B cell (primary cell): ENCODE results near the gene ATF6B. TPM values are rescaled to one million over a fixed set of nuclear protein-coding genes. Genes with fewer than 3 reads are reported as not detected.
A peak's percentile ranks its signal among the peaks of the same experiment; 100 is the strongest.

ENCODE experiments used
- ATAC-seq: fragments of 200-7000 bp; cut with Tn5 transposase; one replicate; pipeline ENCODE4 v1.10.0; 2021; ENCODE audit warnings: low read depth, mild to moderate bottlenecking, moderate number of reproducible peaks, moderate library complexity
- CTCF ChIA-PET: fragments of 350-600 bp; sonication (Branson Sonifier 250); formaldehyde crosslinking; loops from one replicate; lab custom pipeline; 2021; ENCODE audit warnings: antibody characterized with exemption, inconsistent platforms; lab: Charles Lee
- POLR2A ChIA-PET: fragments of 350-600 bp; sonication (Branson Sonifier 250); formaldehyde crosslinking; loops from one replicate; lab custom pipeline; 2021; ENCODE audit warnings: antibody characterized with exemption; lab: Charles Lee
- DNase-seq: peaks from one replicate; pipeline ENCODE4 v3.0.0; 2013
- H2AFZ ChIP-seq: 2 replicates; pipeline ENCODE4 v1.6.1; 2012; ENCODE audit warnings: mild to moderate bottlenecking, low read depth, low read length; ENCODE audit not compliant: insufficient read depth, poor library complexity, severe bottlenecking
- H3K27ac ChIP-seq, 2 donors: 1 replicate in 1 of 2; 2 replicates in 1 of 2; pipeline ENCODE4 v1.5.1; 2012 to 2013; ENCODE audit warnings: low read length in 2 of 2, mild to moderate bottlenecking in 2 of 2, moderate library complexity in 1 of 2
- H3K27me3 ChIP-seq, 4 experiments: fragments of 200-600 bp in 1 of 4; sonication (generic) in 1 of 4; replicated peaks in 1 of 4; 1 replicate in 2 of 4; 2 replicates in 2 of 4; pipeline versions ENCODE4 v1.6.1 to v1.7.0; 2013 to 2016; ENCODE audit warnings: low read length in 3 of 4, mild to moderate bottlenecking in 2 of 4, mixed read lengths in 1 of 4, moderate library complexity in 1 of 4; ENCODE audit not compliant: insufficient read depth in 4 of 4, control insufficient read depth in 3 of 4; ENCODE audit errors: control extremely low read depth in 1 of 4
- H3K36me3 ChIP-seq, 2 experiments: replicated peaks in 1 of 2; 1 replicate in 1 of 2; 2 replicates in 1 of 2; pipeline versions ENCODE4 v1.6.1 to v1.7.1; 2013; ENCODE audit warnings: low read length in 1 of 2; ENCODE audit not compliant: insufficient read depth in 2 of 2, control insufficient read depth in 1 of 2; ENCODE audit errors: control extremely low read depth in 1 of 2, extremely low read depth in 1 of 2
- H3K4me1 ChIP-seq, 2 donors: fragments of 200-600 bp in 1 of 2; sonication (generic) in 1 of 2; 1 replicate in 1 of 2; 2 replicates in 1 of 2; pipeline versions ENCODE4 v1.5.1 to v1.6.1; 2013 to 2017; ENCODE audit warnings: low read length in 2 of 2; ENCODE audit not compliant: control insufficient read depth in 2 of 2, insufficient read depth in 2 of 2
- H3K4me2 ChIP-seq: replicated peaks from 2 replicates; pipeline ENCODE3; 2012; ENCODE audit warnings: mild to moderate bottlenecking, low read depth, low read length; ENCODE audit not compliant: poor library complexity, severe bottlenecking
- H3K4me3 ChIP-seq, 5 experiments: fragments of 200-600 bp in 1 of 5; sonication (generic) in 1 of 5; 1 replicate in 3 of 5; 2 replicates in 2 of 5; pipeline versions ENCODE4 v1.5.1 to v1.7.0; 2011 to 2016; ENCODE audit warnings: low read length in 4 of 5, mild to moderate bottlenecking in 4 of 5, low read depth in 2 of 5, control low read depth in 1 of 5, moderate library complexity in 1 of 5; ENCODE audit not compliant: insufficient read depth in 1 of 5; ENCODE audit errors: control extremely low read depth in 1 of 5, extremely low read depth in 1 of 5
- H3K79me2 ChIP-seq: fragments of 200-600 bp; sonication (generic); one replicate; pipeline ENCODE4 v1.6.0; 2016; ENCODE audit warnings: low read length; ENCODE audit not compliant: control insufficient read depth, insufficient read depth
- H3K9ac ChIP-seq: fragments of 200-600 bp; sonication (generic); 2 replicates; pipeline ENCODE4 v1.6.1; 2017; ENCODE audit warnings: mild to moderate bottlenecking, low read length, moderate library complexity
- H3K9me3 ChIP-seq, 3 donors: one replicate each; pipeline versions ENCODE4 v1.6.1 to v1.7.1; 2013; ENCODE audit warnings: low read length in 2 of 3; ENCODE audit not compliant: control insufficient read depth in 2 of 3, insufficient read depth in 1 of 3; ENCODE audit errors: control extremely low read depth in 1 of 3
- H4K20me1 ChIP-seq: 2 replicates; pipeline ENCODE4 v1.6.0; 2012; ENCODE audit warnings: mild to moderate bottlenecking, low read length; ENCODE audit not compliant: insufficient read depth, control insufficient read depth, poor library complexity, severe bottlenecking
- H3K27ac Mint-ChIP-seq: one replicate; pipeline ENCODE4 v1.8.0; 2021; ENCODE audit warnings: mixed read lengths
- H3K27me3 Mint-ChIP-seq: one replicate; pipeline ENCODE4 v1.8.0; 2021; ENCODE audit warnings: mixed read lengths
- H3K4me1 Mint-ChIP-seq: one replicate; pipeline ENCODE4 v1.8.0; 2021; ENCODE audit warnings: mixed read lengths
- H3K4me3 Mint-ChIP-seq: one replicate; pipeline ENCODE4 v1.8.0; 2021; ENCODE audit warnings: mixed read lengths
- H3K9me3 Mint-ChIP-seq: one replicate; pipeline ENCODE4 v1.8.0; 2022; ENCODE audit warnings: mixed read lengths; ENCODE audit not compliant: insufficient read depth
- EZH2 ChIP-seq: IDR thresholded peaks from 2 replicates; pipeline ENCODE4 v1.6.1; 2012; ENCODE audit warnings: borderline replicate concordance, low read depth, mild to moderate bottlenecking, moderate library complexity, low read length; ENCODE audit not compliant: insufficient read depth, poor library complexity, severe bottlenecking
- WGBS: methylation state at CpG from one replicate; pipeline ENCODE4 v1.1.5; 2013; ENCODE audit warnings: missing lambda C conversion rate; ENCODE audit not compliant: insufficient coverage; 5-methylcytosine and 5-hydroxymethylcytosine counted together
- intact Hi-C: fragments of 100-400 bp; cut with micrococcal nuclease; formaldehyde crosslinking; loops from one replicate; pipeline ENCODE4 v1.10.0; 2022
- polyA plus RNA-seq: library from polyadenylated mRNA; depleted of rRNA; stranded (reverse); fragments of >200 nt; gene quantifications from 2 replicates; pipeline ENCODE4 v1.2.3, GENCODE V29; 2012
- total RNA-seq, 2 donors: library from RNA; stranded (reverse); fragments of 120-200 nt in 1 of 2; gene quantifications; 1 replicate in 1 of 2; 2 replicates in 1 of 2; pipeline versions ENCODE4 v1.2.3 to v1.2.4, GENCODE V29; 2013 to 2022
- TF ChIP-seq, protein P1 (sequence below): fragments of 200-600 bp; IDR thresholded peaks from one replicate; pipeline ENCODE4 v1.8.0; 2022; ENCODE audit warnings: antibody characterized with exemption, mild to moderate bottlenecking

Gene ATF6B
- total and polyA plus RNA-seq, 2 donors (not counting 1 experiment from before 2014, with no cell fraction given), result 180 to 201 TPM

GRCh38 chr6:32086661-32087573 lies 41.1 kb downstream of the ATF6B start:
- 31% methylated on average over 43 of the region's 45 CpGs for WGBS
- peaks cover 8% of the 10 kb centered on the region in 2 donors for H3K4me1 ChIP-seq
- no peak overlapping the region for H3K4me3 ChIP-seq
- no peaks in the 10 kb centered on the region for H3K36me3 ChIP-seq
- TF ChIP-seq, protein P1, sequence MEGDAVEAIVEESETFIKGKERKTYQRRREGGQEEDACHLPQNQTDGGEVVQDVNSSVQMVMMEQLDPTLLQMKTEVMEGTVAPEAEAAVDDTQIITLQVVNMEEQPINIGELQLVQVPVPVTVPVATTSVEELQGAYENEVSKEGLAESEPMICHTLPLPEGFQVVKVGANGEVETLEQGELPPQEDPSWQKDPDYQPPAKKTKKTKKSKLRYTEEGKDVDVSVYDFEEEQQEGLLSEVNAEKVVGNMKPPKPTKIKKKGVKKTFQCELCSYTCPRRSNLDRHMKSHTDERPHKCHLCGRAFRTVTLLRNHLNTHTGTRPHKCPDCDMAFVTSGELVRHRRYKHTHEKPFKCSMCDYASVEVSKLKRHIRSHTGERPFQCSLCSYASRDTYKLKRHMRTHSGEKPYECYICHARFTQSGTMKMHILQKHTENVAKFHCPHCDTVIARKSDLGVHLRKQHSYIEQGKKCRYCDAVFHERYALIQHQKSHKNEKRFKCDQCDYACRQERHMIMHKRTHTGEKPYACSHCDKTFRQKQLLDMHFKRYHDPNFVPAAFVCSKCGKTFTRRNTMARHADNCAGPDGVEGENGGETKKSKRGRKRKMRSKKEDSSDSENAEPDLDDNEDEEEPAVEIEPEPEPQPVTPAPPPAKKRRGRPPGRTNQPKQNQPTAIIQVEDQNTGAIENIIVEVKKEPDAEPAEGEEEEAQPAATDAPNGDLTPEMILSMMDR, result no peak
- TF ChIP-seq EZH2, result no peak
- peak overlapping the region; percentile 49 for H2AFZ ChIP-seq
- Mint-ChIP-seq H3K27ac (no peak overlapping the region), H3K4me3 (no peak overlapping the region), H3K9me3 (no peaks in the 10 kb centered on the region), H3K4me1 (peaks cover 10% of the 10 kb centered on the region), H3K27me3 (peaks cover 59% of the 10 kb centered on the region)
- ChIA-PET CTCF (interaction anchor here (1.6 kb wide), 1 partner anchor 326 kb away, joined by 4 read pairs; no protein-coding TSS in a partner anchor), POLR2A (interaction anchor here (1.0 to 1.4 kb wide), 2 partner anchors 14 to 110 kb away, joined by 3 read pairs; no protein-coding TSS in a partner anchor)
- H3K27ac ChIP-seq, result no peak overlapping the region
- no peak overlapping the region for H3K9ac ChIP-seq
- H4K20me1 ChIP-seq, result no peaks in the 10 kb centered on the region
- peaks cover 0 to 7% (median 0%) of the 10 kb centered on the region in 3 donors for H3K9me3 ChIP-seq
- no peak for ATAC-seq
- intact Hi-C loops, result loop anchor here (1.0 kb wide), 1 partner anchor 67 kb away; the partner anchor contains the start of gene PPT2
- no peaks in the 10 kb centered on the region for H3K79me2 ChIP-seq
- H3K27me3 ChIP-seq, result peaks cover 0 to 37% (median 17%) of the 10 kb centered on the region in 4 experiments
- DNase-seq, result peak; percentile 37
- H3K4me2 ChIP-seq, result peak overlapping the region; percentile 64
